IMR-90 (cell line): ENCODE data around the gene ADAMTS6. TPM values are rescaled to one million over a fixed set of nuclear protein-coding genes. Genes with fewer than 3 reads are reported as not detected.
A peak's percentile ranks its signal among the peaks of the same experiment; 100 is the strongest.

Source experiments
- ATAC-seq: fragments of 200-7000 bp; cut with Tn5 transposase; 2 replicates; pipeline ENCODE4 v1.9.1; 2020; ENCODE audit warnings: low read depth, mild to moderate bottlenecking, moderate library complexity
- BruUV-seq: library from RNA; stranded (reverse); fragments of 400-500 nt; replicated peaks from 2 replicates; lab custom pipeline; 2021; lab: Mats Ljungman, UMichigan
- CTCF ChIA-PET: fragments of 300-600 bp; formaldehyde crosslinking; extraction: SDS; loops from one replicate; lab custom pipeline; 2021; ENCODE audit warnings: antibody characterized with exemption; lab: Yijun Ruan, JAX
- POLR2A ChIA-PET: fragments of 300-600 bp; sonication (Branson Sonifier 250); formaldehyde crosslinking; loops from one replicate; lab custom pipeline; 2022; ENCODE audit warnings: antibody characterized with exemption; ENCODE audit not compliant: unreplicated experiment; lab: Charles Lee
- DNase-seq: peaks from one replicate; pipeline ENCODE4 v3.0.0; 2013
- H2AFZ ChIP-seq: replicated peaks from 2 replicates; pipeline ENCODE3; 2013; ENCODE audit warnings: low read length, mild to moderate bottlenecking; ENCODE audit not compliant: poor library complexity
- H2AK5ac ChIP-seq: 2 replicates; pipeline ENCODE4 v1.6.1; 2013; ENCODE audit warnings: low read depth, low read length, inconsistent platforms
- H2AK9ac ChIP-seq: replicated peaks from 2 replicates; pipeline ENCODE3; 2013; ENCODE audit warnings: mild to moderate bottlenecking, low read depth, low read length, moderate library complexity; ENCODE audit not compliant: poor library complexity
- H2BK120ac ChIP-seq: 2 replicates; pipeline ENCODE4 v1.6.1; 2013; ENCODE audit warnings: low read depth, low read length, inconsistent platforms
- H2BK15ac ChIP-seq: 3 replicates; pipeline ENCODE4 v1.6.1; 2013; ENCODE audit warnings: low read depth, low read length, inconsistent platforms
- H2BK20ac ChIP-seq: 2 replicates; pipeline ENCODE4 v1.6.1; 2013; ENCODE audit warnings: low read depth, mild to moderate bottlenecking, inconsistent platforms, low read length, moderate library complexity
- H2BK5ac ChIP-seq: 2 replicates; pipeline ENCODE4 v1.6.1; 2013; ENCODE audit warnings: mild to moderate bottlenecking, low read depth, low read length, inconsistent platforms; ENCODE audit not compliant: poor library complexity, severe bottlenecking
- H3K14ac ChIP-seq: replicated peaks from 2 replicates; pipeline ENCODE4 v1.6.1; 2013; ENCODE audit warnings: low read depth, low read length, inconsistent platforms
- H3K18ac ChIP-seq: 2 replicates; pipeline ENCODE4 v1.6.1; 2013; ENCODE audit warnings: low read depth, low read length, control low read depth
- H3K23ac ChIP-seq: 2 replicates; pipeline ENCODE4 v1.6.1; 2013; ENCODE audit warnings: low read depth, low read length, inconsistent platforms
- H3K27ac ChIP-seq: 2 replicates; pipeline ENCODE4 v1.5.1; 2013; ENCODE audit warnings: mild to moderate bottlenecking, control low read depth, low read length; ENCODE audit not compliant: insufficient read depth
- H3K27me3 ChIP-seq: 2 replicates; pipeline ENCODE4 v1.6.1; 2013; ENCODE audit warnings: low read length; ENCODE audit not compliant: control insufficient read depth, insufficient read depth
- H3K36me3 ChIP-seq: 2 replicates; pipeline ENCODE4 v1.6.1; 2013; ENCODE audit warnings: low read length, mixed read lengths; ENCODE audit not compliant: control insufficient read depth, insufficient read depth
- H3K4ac ChIP-seq: 2 replicates; pipeline ENCODE4 v1.6.1; 2013; ENCODE audit warnings: low read depth, low read length, inconsistent platforms
- H3K4me1 ChIP-seq: 2 replicates; pipeline ENCODE4 v1.6.1; 2013; ENCODE audit warnings: low read length, mixed read lengths; ENCODE audit not compliant: control insufficient read depth, insufficient read depth
- H3K4me2 ChIP-seq: 2 replicates; pipeline ENCODE4 v1.6.1; 2013; ENCODE audit warnings: low read depth, mild to moderate bottlenecking, control low read depth, low read length, moderate library complexity
- H3K4me3 ChIP-seq: 2 replicates; pipeline ENCODE4 v1.5.1; 2013; ENCODE audit warnings: low read depth, mild to moderate bottlenecking, control low read depth, low read length, moderate library complexity; ENCODE audit not compliant: insufficient read depth
- H3K56ac ChIP-seq: 2 replicates; pipeline ENCODE4 v1.6.1; 2013; ENCODE audit warnings: low read length, inconsistent platforms; ENCODE audit not compliant: insufficient read depth; ENCODE audit errors: extremely low read depth
- H3K79me1 ChIP-seq, 2 experiments: 2 replicates each; pipeline ENCODE4 v1.6.1; 2013; ENCODE audit warnings: low read length in 2 of 2, inconsistent platforms in 1 of 2, low read depth in 1 of 2
- H3K9ac ChIP-seq: 2 replicates; pipeline ENCODE4 v1.6.1; 2013; ENCODE audit warnings: low read depth, low read length, control low read depth
- H3K9me1 ChIP-seq: 2 replicates; pipeline ENCODE4 v1.6.1; 2013; ENCODE audit warnings: low read length, inconsistent platforms; ENCODE audit not compliant: insufficient read depth
- H3K9me3 ChIP-seq: 2 replicates; pipeline ENCODE4 v1.6.1; 2013; ENCODE audit warnings: low read length; ENCODE audit not compliant: control insufficient read depth, insufficient read depth
- H4K20me1 ChIP-seq: 2 replicates; pipeline ENCODE4 v1.6.1; 2013; ENCODE audit warnings: low read length, inconsistent platforms; ENCODE audit not compliant: insufficient read depth
- H4K5ac ChIP-seq: 2 replicates; pipeline ENCODE4 v1.6.1; 2013; ENCODE audit warnings: mild to moderate bottlenecking, low read depth, low read length, control low read depth
- H4K8ac ChIP-seq, 2 experiments: 2 replicates each; pipeline ENCODE4 v1.6.1; 2013; ENCODE audit warnings: low read depth in 2 of 2, low read length in 2 of 2, control low read depth in 1 of 2, inconsistent platforms in 1 of 2
- H4K91ac ChIP-seq: 2 replicates; pipeline ENCODE4 v1.6.1; 2013; ENCODE audit warnings: low read depth, low read length, inconsistent platforms; ENCODE audit not compliant: insufficient read depth
- BHLHE40 ChIP-seq: fragments of 150-350 bp; IDR thresholded peaks from 2 replicates; pipeline ENCODE4 v1.6.1; 2016; ENCODE audit warnings: mild to moderate bottlenecking, low read depth, low read length
- CEBPB ChIP-seq: IDR thresholded peaks from 2 replicates; pipeline ENCODE4 v1.6.1; 2012; ENCODE audit warnings: low read depth, low read length, improper control_type of control experiment
- CHD1 ChIP-seq: IDR thresholded peaks from 2 replicates; pipeline ENCODE4 v1.6.1; 2012; ENCODE audit warnings: low read depth, low read length, improper control_type of control experiment
- ELK1 ChIP-seq: fragments of 150-350 bp; IDR thresholded peaks from 2 replicates; pipeline ENCODE4 v1.6.1; 2016; ENCODE audit warnings: low read depth, mild to moderate bottlenecking, low read length, moderate library complexity, borderline replicate concordance
- FOS ChIP-seq: fragments of 150-350 bp; IDR thresholded peaks from 2 replicates; pipeline ENCODE4 v1.6.1; 2016; ENCODE audit warnings: low read depth, low read length
- MAFK ChIP-seq: IDR thresholded peaks from 2 replicates; pipeline ENCODE4 v1.6.1; 2012; ENCODE audit warnings: low read depth, low read length, improper control_type of control experiment
- MAZ ChIP-seq: IDR thresholded peaks from 2 replicates; pipeline ENCODE4 v1.6.1; 2012; ENCODE audit warnings: low read depth, mild to moderate bottlenecking, low read length, improper control_type of control experiment, moderate library complexity, borderline replicate concordance
- MXI1 ChIP-seq: IDR thresholded peaks from 2 replicates; pipeline ENCODE4 v1.6.1; 2012; ENCODE audit warnings: low read depth, mild to moderate bottlenecking, low read length, moderate library complexity, borderline replicate concordance
- NFE2L2 ChIP-seq: fragments of 150-350 bp; IDR thresholded peaks from 2 replicates; pipeline ENCODE4 v1.6.1; 2016; ENCODE audit warnings: low read depth, mild to moderate bottlenecking, low read length
- POLR2A ChIP-seq: IDR thresholded peaks from 2 replicates; pipeline ENCODE4 v1.6.1; 2012; ENCODE audit warnings: mild to moderate bottlenecking, low read depth, low read length
- RAD21 ChIP-seq: IDR thresholded peaks from 2 replicates; pipeline ENCODE4 v1.6.1; 2012; ENCODE audit warnings: low read length, improper control_type of control experiment
- RCOR1 ChIP-seq: IDR thresholded peaks from 2 replicates; pipeline ENCODE4 v1.6.1; 2012; ENCODE audit warnings: mild to moderate bottlenecking, low read length, improper control_type of control experiment; ENCODE audit not compliant: insufficient replicate concordance
- RFX5 ChIP-seq: IDR thresholded peaks from 2 replicates; pipeline ENCODE4 v1.8.0; 2012; ENCODE audit warnings: low read depth, mild to moderate bottlenecking, low read length, moderate library complexity
- SMC3 ChIP-seq: fragments of 150-350 bp; IDR thresholded peaks from 2 replicates; pipeline ENCODE4 v1.6.1; 2016; ENCODE audit warnings: low read depth, mild to moderate bottlenecking, antibody characterized with exemption, low read length, moderate library complexity
- dilution Hi-C: fragments of 300-500 bp; cut with HindIII; formaldehyde crosslinking; loops from one replicate; pipeline ENCODE4 v1.14.3; 2018; ENCODE audit warnings: low sequenced_read_pairs; ENCODE audit not compliant: unreplicated experiment
- in situ Hi-C: fragments of 300-500 bp; cut with MboI; formaldehyde crosslinking; loops from 3 replicates; pipeline ENCODE4 v1.14.3; 2019; ENCODE audit warnings: low sequenced_read_pairs, inconsistent platforms, mixed read lengths
- intact Hi-C: fragments of 100-400 bp; cut with micrococcal nuclease; formaldehyde crosslinking; loops from 2 replicates; pipeline ENCODE4 v1.10.0; 2022
- polyA plus RNA-seq, 3 experiments: library from polyadenylated mRNA; depleted of rRNA; stranded (reverse); fragments of >200 nt; gene quantifications; 2 replicates each; pipeline ENCODE4 v1.2.3, GENCODE V29; 2012; ENCODE audit warnings: low replicate concordance in 1 of 3
- total RNA-seq: library from RNA; depleted of rRNA; stranded (reverse); fragments of >200 nt; gene quantifications from 2 replicates; pipeline ENCODE4 v1.2.3, GENCODE V29; 2012
- TF ChIP-seq, protein P1 (sequence below): fragments of 150-350 bp; IDR thresholded peaks from 2 replicates; pipeline ENCODE4 v1.6.1; 2017; ENCODE audit warnings: mild to moderate bottlenecking, antibody characterized with exemption, low read length, low read depth
- TF ChIP-seq, protein P2 (sequence below): conservative IDR thresholded peaks from 2 replicates; pipeline ENCODE4 v1.5.1; 2012; ENCODE audit warnings: mild to moderate bottlenecking, low read depth, low read length, improper control_type of control experiment

The ADAMTS6 gene
- total and polyA plus RNA-seq, 2 of the 4 experiments (the other 2 are of a cell fraction), result 23.9 to 173 TPM

DNA sequence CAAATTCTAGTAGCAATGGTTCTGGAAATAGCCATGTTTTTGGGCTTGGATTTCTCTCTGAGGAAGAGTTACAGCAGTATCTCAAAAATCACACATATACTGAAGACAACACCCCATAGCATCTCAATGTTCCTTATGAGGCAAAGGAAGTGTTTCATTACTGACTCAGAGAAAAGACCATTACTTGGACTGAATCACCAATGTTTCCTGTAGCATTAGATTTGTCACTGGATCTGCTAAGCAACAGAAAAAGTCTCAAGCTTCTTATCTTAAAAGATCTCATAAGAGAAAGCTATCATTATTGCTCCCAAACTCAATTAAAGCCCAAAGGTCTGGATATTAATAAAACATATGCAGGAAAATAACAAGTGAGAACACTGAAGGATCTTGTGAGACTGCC lies 272.4 kb downstream of the ADAMTS6 start:
- TF ChIP-seq ELK1, result no peak
- TF ChIP-seq RAD21, result peak; percentile 19; the same call in 1 of the 2 replicates
- TF ChIP-seq, protein P1, sequence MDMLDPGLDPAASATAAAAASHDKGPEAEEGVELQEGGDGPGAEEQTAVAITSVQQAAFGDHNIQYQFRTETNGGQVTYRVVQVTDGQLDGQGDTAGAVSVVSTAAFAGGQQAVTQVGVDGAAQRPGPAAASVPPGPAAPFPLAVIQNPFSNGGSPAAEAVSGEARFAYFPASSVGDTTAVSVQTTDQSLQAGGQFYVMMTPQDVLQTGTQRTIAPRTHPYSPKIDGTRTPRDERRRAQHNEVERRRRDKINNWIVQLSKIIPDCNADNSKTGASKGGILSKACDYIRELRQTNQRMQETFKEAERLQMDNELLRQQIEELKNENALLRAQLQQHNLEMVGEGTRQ, result no peak
- no peak for TF ChIP-seq MAFK
- no peak for TF ChIP-seq RCOR1
- TF ChIP-seq CHD1, result no peak
- TF ChIP-seq RFX5, result no peak
- TF ChIP-seq CEBPB, result peak; percentile 48
- TF ChIP-seq BHLHE40, result no peak
- TF ChIP-seq POLR2A, result peak; percentile 44; the same call in 1 of the 2 replicates
- TF ChIP-seq NFE2L2, result no peak
- no peak for TF ChIP-seq MXI1
- TF ChIP-seq SMC3, result no peak
- TF ChIP-seq, protein P2, sequence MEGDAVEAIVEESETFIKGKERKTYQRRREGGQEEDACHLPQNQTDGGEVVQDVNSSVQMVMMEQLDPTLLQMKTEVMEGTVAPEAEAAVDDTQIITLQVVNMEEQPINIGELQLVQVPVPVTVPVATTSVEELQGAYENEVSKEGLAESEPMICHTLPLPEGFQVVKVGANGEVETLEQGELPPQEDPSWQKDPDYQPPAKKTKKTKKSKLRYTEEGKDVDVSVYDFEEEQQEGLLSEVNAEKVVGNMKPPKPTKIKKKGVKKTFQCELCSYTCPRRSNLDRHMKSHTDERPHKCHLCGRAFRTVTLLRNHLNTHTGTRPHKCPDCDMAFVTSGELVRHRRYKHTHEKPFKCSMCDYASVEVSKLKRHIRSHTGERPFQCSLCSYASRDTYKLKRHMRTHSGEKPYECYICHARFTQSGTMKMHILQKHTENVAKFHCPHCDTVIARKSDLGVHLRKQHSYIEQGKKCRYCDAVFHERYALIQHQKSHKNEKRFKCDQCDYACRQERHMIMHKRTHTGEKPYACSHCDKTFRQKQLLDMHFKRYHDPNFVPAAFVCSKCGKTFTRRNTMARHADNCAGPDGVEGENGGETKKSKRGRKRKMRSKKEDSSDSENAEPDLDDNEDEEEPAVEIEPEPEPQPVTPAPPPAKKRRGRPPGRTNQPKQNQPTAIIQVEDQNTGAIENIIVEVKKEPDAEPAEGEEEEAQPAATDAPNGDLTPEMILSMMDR, result no peak
- TF ChIP-seq FOS, result peak; percentile 81
- TF ChIP-seq MAZ, result no peak
- Histone ChIP-seq H3K27me3 (no peaks in the 10 kb centered on the region), H3K23ac (peak overlapping the region; percentile 94), H2BK20ac (peak overlapping the region; percentile 99), H3K9ac (peak overlapping the region; percentile 16; the same call in 1 of the 2 replicates), H3K9me1 (peaks cover 6% of the 10 kb centered on the region; the same call in 1 of the 2 replicates), H3K4me3 (no peak overlapping the region), H4K5ac (peak overlapping the region; percentile 98; the same call in 1 of the 2 replicates), H3K14ac (peak overlapping the region; percentile 96), H2AK9ac (no peak overlapping the region), H2AK5ac (peak overlapping the region; percentile 100; the same call in 1 of the 2 replicates), H3K27ac (peak overlapping the region; percentile 74), H4K91ac (peak overlapping the region; percentile 93), H4K8ac (peak overlapping the region; percentile 84 to 99), H3K4ac (peak overlapping the region; percentile 95; the same call in 1 of the 2 replicates), H3K36me3 (peaks cover 13% of the 10 kb centered on the region), H3K56ac (peak overlapping the region; percentile 84), H3K9me3 (peaks cover 2% of the 10 kb centered on the region; the same call in 1 of the 2 replicates), H2BK120ac (peak overlapping the region; percentile 99), H2BK5ac (peak overlapping the region; percentile 100), H2BK15ac (peak overlapping the region; percentile 71; the same call in 2 of the 3 replicates), H3K4me2 (peak overlapping the region; percentile 14; the same call in 1 of the 2 replicates), H3K18ac (peak overlapping the region; percentile 97; the same call in 1 of the 2 replicates), H3K79me1 (peaks cover 8 to 23% of the 10 kb centered on the region in 2 experiments; a peak in 3 of 4 replicates), H4K20me1 (no peaks in the 10 kb centered on the region), H3K4me1 (peaks cover 4% of the 10 kb centered on the region), H2AFZ (no peak overlapping the region)
- DNase-seq (peak; percentile 96), ATAC-seq (peak; percentile 83)
- dilution Hi-C loops (no loop called here), intact Hi-C loops (no loop called here), in situ Hi-C loops (no loop called here)
- POLR2A ChIA-PET, result no interaction called here
- no TSS peak for BruUV-seq
- CTCF ChIA-PET, result interaction anchor here (0.8 kb wide), 1 partner anchor 11 kb away, joined by 3 read pairs; no protein-coding TSS in a partner anchor
